Mucosa of gallbladder (tissue), 1 donor: ENCODE data around the gene FAM89A. TPM values are rescaled to one million over a fixed set of nuclear protein-coding genes. Genes with fewer than 3 reads are reported as not detected.
"Not testable (repeated sequence)": the region's sequence is repeated elsewhere in the genome, so short reads cannot be mapped to it uniquely, and the experiment has no call there.

Source experiments
- DNase-seq: peaks from one replicate; pipeline ENCODE4 v3.0.0-alpha.2; 2020; ENCODE audit warnings: low spot score
- total RNA-seq: library from RNA; stranded (reverse); gene quantifications from one replicate; pipeline ENCODE4 v1.2.1, GENCODE V29; 2021
- donor health status: DM: no; HTN: no; CAD: no.

The FAM89A gene
- total RNA-seq, 1 donor from 2014 or later, result 4.0 TPM

GRCh38 chr1:230987448-230987847 is 52.6 kb downstream of the FAM89A start:
- DNase-seq, result no peak

- no peak for DNase-seq
Measured at GRCh38 chr1:230986976-230987375, 53.1 kb downstream of the FAM89A start.

GRCh38 chr1:230985711-230986110 is 54.3 kb downstream of the FAM89A start:
- no peak for DNase-seq

GRCh38 chr1:230984622-230985515 is 55.2 kb downstream of the FAM89A start:
- not testable (repeated sequence) for DNase-seq

- no peak for DNase-seq
Measured at GRCh38 chr1:230983811-230984210, 56.2 kb downstream of the FAM89A start.

GRCh38 chr1:230982696-230983095 is 57.4 kb downstream of the FAM89A start:
- no peak for DNase-seq

- DNase-seq, result no peak
Measured at GRCh38 chr1:230979952-230980351, 60.1 kb downstream of the FAM89A start.

- DNase-seq, result no peak
Measured at GRCh38 chr1:230979389-230979716, 60.7 kb downstream of the FAM89A start.

GRCh38 chr1:230978491-230979388 is 61.3 kb downstream of the FAM89A start, which contains the start of the genes ARV1 and TTC13:
Gene ARV1, plus strand, starts transcription at chr1:230979094. Its CDS starts 12 bp downstream, at chr1:230979106.
Gene TTC13, minus strand, starts transcription at chr1:230978861. Its CDS starts 31 bp downstream, at chr1:230978830.
- DNase-seq, result peak; percentile 99

GRCh38 chr1:230977761-230978490 is 62.1 kb downstream of the FAM89A start:
- peak; percentile 39 for DNase-seq

- DNase-seq, result no peak
Measured at GRCh38 chr1:230976825-230977747, 63.0 kb downstream of the FAM89A start.

GRCh38 chr1:230976360-230976759 is 63.7 kb downstream of the FAM89A start:
- DNase-seq, result no peak

GRCh38 chr1:230975636-230976035 is 64.4 kb downstream of the FAM89A start:
- no peak for DNase-seq

- no peak for DNase-seq
Measured at GRCh38 chr1:230972855-230973271, 67.2 kb downstream of the FAM89A start.

GRCh38 chr1:230971771-230972170 is 68.3 kb downstream of the FAM89A start:
- no peak for DNase-seq

GRCh38 chr1:230970432-230970831 is 69.6 kb downstream of the FAM89A start:
- DNase-seq, result no peak
